HepG2 (cell line): ENCODE results near the gene NIT2. TPM values are rescaled to one million over a fixed set of nuclear protein-coding genes. Genes with fewer than 3 reads are reported as not detected.

Experiments used
- CEBPG ChIP-seq: IDR thresholded peaks from 2 replicates; pipeline ENCODE4 v1.6.1; 2016
- DDIT3 ChIP-seq: sonication (generic); formaldehyde crosslinking; IDR thresholded peaks from 2 replicates; pipeline ENCODE4 v1.4.0; 2020; ENCODE audit warnings: mild to moderate bottlenecking, missing genetic modification reagents
- GABPB1 ChIP-seq: IDR thresholded peaks from 2 replicates; pipeline ENCODE4 v1.6.1; 2016; ENCODE audit warnings: mild to moderate bottlenecking, missing genetic modification reagents, moderate library complexity, missing compliant biosample characterization
- GATAD1 ChIP-seq: IDR thresholded peaks from 2 replicates; pipeline ENCODE4 v1.6.1; 2016; ENCODE audit warnings: missing genetic modification reagents, missing compliant biosample characterization
- HNF4A ChIP-seq: sonication (generic); formaldehyde crosslinking; IDR thresholded peaks from 2 replicates; pipeline ENCODE4 v1.4.0; 2020; ENCODE audit warnings: missing genetic modification reagents
- NR3C1 ChIP-seq: sonication (generic); formaldehyde crosslinking; IDR thresholded peaks from 2 replicates; pipeline ENCODE4 v1.4.0; 2020; ENCODE audit warnings: missing genetic modification reagents
- PAXIP1 ChIP-seq: sonication (generic); formaldehyde crosslinking; conservative IDR thresholded peaks from 2 replicates; pipeline ENCODE4 v1.4.0; 2020; ENCODE audit warnings: mild to moderate bottlenecking, missing genetic modification reagents, moderate library complexity
- PCBP2 ChIP-seq: fragments of 200-400 bp; formaldehyde crosslinking; optimal IDR thresholded peaks from 2 replicates; pipeline ENCODE3; 2018; ENCODE audit warnings: low read length, low read depth; ENCODE audit not compliant: poor library complexity, severe bottlenecking
- RBAK ChIP-seq: sonication (generic); formaldehyde crosslinking; IDR thresholded peaks from 2 replicates; pipeline ENCODE4 v1.5.1; 2020; ENCODE audit warnings: mild to moderate bottlenecking, missing genetic modification reagents
- TAF1 ChIP-seq: sonication (generic); formaldehyde crosslinking; IDR thresholded peaks from 2 replicates; pipeline ENCODE4 v1.4.0; 2020; ENCODE audit warnings: missing genetic modification reagents
- TSC22D2 ChIP-seq: sonication (generic); formaldehyde crosslinking; IDR thresholded peaks from 2 replicates; pipeline ENCODE4 v1.5.1; 2020; ENCODE audit warnings: missing genetic modification reagents, mild to moderate bottlenecking, borderline replicate concordance
- U2AF1 ChIP-seq: fragments of 200-400 bp; formaldehyde crosslinking; optimal IDR thresholded peaks from 2 replicates; pipeline ENCODE3; 2017; ENCODE audit warnings: mild to moderate bottlenecking, low read depth, low read length
- ZNF24 ChIP-seq: fragments of 450-650 bp; IDR thresholded peaks from 2 replicates; pipeline ENCODE4 v1.6.1; 2017; ENCODE audit warnings: antibody characterized with exemption, mild to moderate bottlenecking
- ZNF430 ChIP-seq: sonication (generic); formaldehyde crosslinking; IDR thresholded peaks from 2 replicates; pipeline ENCODE4 v1.9.0; 2021; ENCODE audit warnings: mild to moderate bottlenecking, missing genetic modification reagents
- ZNF615 ChIP-seq: sonication (generic); formaldehyde crosslinking; IDR thresholded peaks from 2 replicates; pipeline ENCODE4 v1.5.0; 2020; ENCODE audit warnings: mild to moderate bottlenecking, missing genetic modification reagents, borderline replicate concordance
- ZNF749 ChIP-seq: sonication (generic); formaldehyde crosslinking; IDR thresholded peaks from 2 replicates; pipeline ENCODE4 v1.8.0; 2022; ENCODE audit warnings: mild to moderate bottlenecking, missing genetic modification reagents, moderate library complexity, borderline replicate concordance
- ZNF772 ChIP-seq: sonication (generic); formaldehyde crosslinking; IDR thresholded peaks from 2 replicates; pipeline ENCODE4 v1.5.0; 2020; ENCODE audit warnings: mild to moderate bottlenecking, missing genetic modification reagents
- ZNF790 ChIP-seq: sonication (generic); formaldehyde crosslinking; IDR thresholded peaks from 2 replicates; pipeline ENCODE4 v1.8.0; 2022; ENCODE audit warnings: missing genetic modification reagents, mild to moderate bottlenecking, borderline replicate concordance
- ZSCAN25 ChIP-seq: sonication (generic); formaldehyde crosslinking; IDR thresholded peaks from 2 replicates; pipeline ENCODE4 v1.8.0; 2022; ENCODE audit warnings: mild to moderate bottlenecking, missing genetic modification reagents
- ZSCAN9 ChIP-seq: IDR thresholded peaks from 2 replicates; pipeline ENCODE4 v1.6.1; 2016; ENCODE audit warnings: borderline replicate concordance
- polyA plus RNA-seq, 8 experiments: library from polyadenylated mRNA; depleted of rRNA in 3 of 8; stranded (reverse) in 7 of 8; unstranded in 1 of 8; fragments of >200 nt; fragmentation: Illumina TruSeq in 4 of 8; extraction: Trizol in 4 of 8; gene quantifications; 2 replicates each; pipeline versions ENCODE4 v1.2.1 to v1.2.3, GENCODE V29; 2011 to 2016; ENCODE audit warnings: low read depth in 4 of 8, missing spikeins in 1 of 8, mixed read lengths in 1 of 8; ENCODE audit not compliant: insufficient read depth in 1 of 8
- total RNA-seq, 5 experiments: library from RNA; depleted of rRNA; stranded (reverse); fragments of >200 nt; fragmentation: Illumina TruSeq; extraction: Trizol; gene quantifications; 2 replicates each; pipeline ENCODE4 v1.2.3, GENCODE V29; 2016; ENCODE audit warnings: low read depth in 1 of 5
- TF ChIP-seq, protein P1 (sequence below): sonication (generic); formaldehyde crosslinking; IDR thresholded peaks from 2 replicates; pipeline ENCODE4 v1.4.0; 2020; ENCODE audit warnings: missing genetic modification reagents
- TF ChIP-seq, protein P2 (sequence below): sonication (generic); formaldehyde crosslinking; IDR thresholded peaks from 2 replicates; pipeline ENCODE4 v1.4.0; 2020; ENCODE audit warnings: missing genetic modification reagents, borderline replicate concordance

Gene NIT2
- total and polyA plus RNA-seq, 2 of the 13 experiments (the other 11 are each of a cell fraction or from before 2014, with no cell fraction given) = 43.4 to 49.1 TPM

GRCh38 chr3:100334488-100335351 lies at the start of gene NIT2 (continued):
- no peak; the same call in 1 of the 2 replicates for TF ChIP-seq ZNF772 (CRISPR knock-in tag)
- no peak for TF ChIP-seq PCBP2
- no peak for TF ChIP-seq ZSCAN25
- TF ChIP-seq, protein P1, sequence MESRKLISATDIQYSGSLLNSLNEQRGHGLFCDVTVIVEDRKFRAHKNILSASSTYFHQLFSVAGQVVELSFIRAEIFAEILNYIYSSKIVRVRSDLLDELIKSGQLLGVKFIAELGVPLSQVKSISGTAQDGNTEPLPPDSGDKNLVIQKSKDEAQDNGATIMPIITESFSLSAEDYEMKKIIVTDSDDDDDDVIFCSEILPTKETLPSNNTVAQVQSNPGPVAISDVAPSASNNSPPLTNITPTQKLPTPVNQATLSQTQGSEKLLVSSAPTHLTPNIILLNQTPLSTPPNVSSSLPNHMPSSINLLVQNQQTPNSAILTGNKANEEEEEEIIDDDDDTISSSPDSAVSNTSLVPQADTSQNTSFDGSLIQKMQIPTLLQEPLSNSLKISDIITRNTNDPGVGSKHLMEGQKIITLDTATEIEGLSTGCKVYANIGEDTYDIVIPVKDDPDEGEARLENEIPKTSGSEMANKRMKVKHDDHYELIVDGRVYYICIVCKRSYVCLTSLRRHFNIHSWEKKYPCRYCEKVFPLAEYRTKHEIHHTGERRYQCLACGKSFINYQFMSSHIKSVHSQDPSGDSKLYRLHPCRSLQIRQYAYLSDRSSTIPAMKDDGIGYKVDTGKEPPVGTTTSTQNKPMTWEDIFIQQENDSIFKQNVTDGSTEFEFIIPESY = peak; percentile 26; the same call in 1 of the 2 replicates
- no peak for TF ChIP-seq ZNF749 (CRISPR knock-in tag)
- no peak for TF ChIP-seq DDIT3
- TF ChIP-seq CEBPG = peak; percentile 89
- TF ChIP-seq TSC22D2 = no peak
- no peak for TF ChIP-seq U2AF1
- TF ChIP-seq ZNF430 (CRISPR knock-in tag) = peak; percentile 59; the same call in 1 of the 2 replicates
- peak; percentile 87 for TF ChIP-seq TAF1 (CRISPR knock-in tag)
- TF ChIP-seq, protein P2, sequence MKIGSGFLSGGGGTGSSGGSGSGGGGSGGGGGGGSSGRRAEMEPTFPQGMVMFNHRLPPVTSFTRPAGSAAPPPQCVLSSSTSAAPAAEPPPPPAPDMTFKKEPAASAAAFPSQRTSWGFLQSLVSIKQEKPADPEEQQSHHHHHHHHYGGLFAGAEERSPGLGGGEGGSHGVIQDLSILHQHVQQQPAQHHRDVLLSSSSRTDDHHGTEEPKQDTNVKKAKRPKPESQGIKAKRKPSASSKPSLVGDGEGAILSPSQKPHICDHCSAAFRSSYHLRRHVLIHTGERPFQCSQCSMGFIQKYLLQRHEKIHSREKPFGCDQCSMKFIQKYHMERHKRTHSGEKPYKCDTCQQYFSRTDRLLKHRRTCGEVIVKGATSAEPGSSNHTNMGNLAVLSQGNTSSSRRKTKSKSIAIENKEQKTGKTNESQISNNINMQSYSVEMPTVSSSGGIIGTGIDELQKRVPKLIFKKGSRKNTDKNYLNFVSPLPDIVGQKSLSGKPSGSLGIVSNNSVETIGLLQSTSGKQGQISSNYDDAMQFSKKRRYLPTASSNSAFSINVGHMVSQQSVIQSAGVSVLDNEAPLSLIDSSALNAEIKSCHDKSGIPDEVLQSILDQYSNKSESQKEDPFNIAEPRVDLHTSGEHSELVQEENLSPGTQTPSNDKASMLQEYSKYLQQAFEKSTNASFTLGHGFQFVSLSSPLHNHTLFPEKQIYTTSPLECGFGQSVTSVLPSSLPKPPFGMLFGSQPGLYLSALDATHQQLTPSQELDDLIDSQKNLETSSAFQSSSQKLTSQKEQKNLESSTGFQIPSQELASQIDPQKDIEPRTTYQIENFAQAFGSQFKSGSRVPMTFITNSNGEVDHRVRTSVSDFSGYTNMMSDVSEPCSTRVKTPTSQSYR (CRISPR knock-in tag) = no peak
- TF ChIP-seq ZNF24 = 0 out of 2 replicates have a peak, but pooled peaks have one; percentile 9
- TF ChIP-seq HNF4A (CRISPR knock-in tag) = peak; percentile 72
- TF ChIP-seq ZSCAN9 (CRISPR knock-in tag) = peak; percentile 77; the same call in 1 of the 2 replicates
- no peak for TF ChIP-seq NR3C1
- TF ChIP-seq PAXIP1 (CRISPR knock-in tag) = no peak
- peak; percentile 32; the same call in 1 of the 2 replicates for TF ChIP-seq GATAD1 (CRISPR knock-in tag)
- TF ChIP-seq ZNF790 = no peak
- TF ChIP-seq RBAK (CRISPR knock-in tag) = no peak
- TF ChIP-seq ZNF615 = no peak
- no peak; the same call in none of the 2 replicates for TF ChIP-seq GABPB1
